Activated naive CD4-positive, alpha-beta T cell treated with anti-CD3 and anti-CD28 coated beads for 36 hours (primary cell): ENCODE results near the gene WDR77. TPM values are rescaled to one million over a fixed set of nuclear protein-coding genes. Genes with fewer than 3 reads are reported as not detected.

Experiments
- CTCF ChIA-PET: fragments of 350-600 bp; sonication (Branson Sonifier 250); formaldehyde crosslinking; loops from one replicate; lab custom pipeline; 2021; ENCODE audit warnings: antibody characterized with exemption; lab: Charles Lee
- DNase-seq: peaks from one replicate; pipeline ENCODE4 v3.0.0-alpha.2; 2020
- H3K27ac Mint-ChIP-seq: one replicate; pipeline ENCODE4 v1.8.0; 2021; ENCODE audit warnings: mild to moderate bottlenecking, mixed read lengths
- H3K27me3 Mint-ChIP-seq: one replicate; pipeline ENCODE4 v1.8.0; 2021; ENCODE audit warnings: low read depth, mixed read lengths
- H3K36me3 Mint-ChIP-seq: one replicate; pipeline ENCODE4 v1.8.0; 2021; ENCODE audit warnings: low read depth, mixed read lengths
- H3K4me1 Mint-ChIP-seq: one replicate; pipeline ENCODE4 v1.8.0; 2021; ENCODE audit warnings: low read depth, mixed read lengths
- H3K4me3 Mint-ChIP-seq: one replicate; pipeline ENCODE4 v1.8.0; 2021; ENCODE audit warnings: mild to moderate bottlenecking, moderate library complexity, mixed read lengths
- H3K9me3 Mint-ChIP-seq: one replicate; pipeline ENCODE4 v1.8.0; 2021; ENCODE audit warnings: mixed read lengths
- intact Hi-C: fragments of 100-400 bp; cut with micrococcal nuclease; formaldehyde crosslinking; loops from one replicate; pipeline ENCODE4 v1.15.1; 2023
- total RNA-seq, 2 experiments: library from RNA; stranded (reverse); gene quantifications; one replicate each; pipeline ENCODE4 v1.2.3, GENCODE V29; 2021

WDR77 gene
- total RNA-seq, 2 experiments from 2014 or later = 43.1 to 48.8 TPM

DNA sequence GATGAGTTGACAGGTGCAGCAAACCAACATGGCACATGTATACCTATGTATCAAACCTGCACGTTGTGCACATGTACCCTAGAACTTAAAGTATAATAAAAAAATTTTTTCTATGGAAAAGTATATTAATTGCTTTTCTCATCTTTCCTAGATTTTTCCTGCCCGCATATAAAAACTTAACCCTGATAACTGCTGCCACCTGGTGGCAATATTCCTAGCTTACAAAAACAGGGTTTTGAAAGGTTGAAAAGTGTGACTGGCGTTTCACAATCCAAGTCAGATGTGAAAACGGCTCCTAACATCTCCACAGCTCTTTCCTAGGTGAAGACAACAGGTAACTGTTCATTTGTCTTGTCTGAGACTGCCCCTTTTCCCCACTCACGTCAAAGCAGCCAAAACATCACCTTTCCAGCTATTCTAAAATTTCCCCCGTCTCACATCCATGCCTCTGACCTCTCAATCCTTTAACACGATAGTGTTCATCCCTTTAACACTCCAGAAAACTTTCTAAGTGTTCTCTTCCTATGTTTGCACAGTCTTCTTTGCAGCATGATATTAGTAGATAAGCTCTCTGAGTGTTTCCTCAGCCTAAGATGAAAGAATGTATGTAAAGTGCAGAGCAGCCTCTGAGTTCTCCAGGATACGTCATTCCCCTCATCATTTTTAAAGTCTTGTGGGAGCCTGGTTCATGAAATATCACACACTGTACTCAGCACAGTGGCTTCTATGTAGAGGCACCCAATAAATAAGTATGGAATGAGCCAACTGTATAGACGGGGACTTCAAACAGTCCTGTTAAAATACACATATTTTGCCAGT, 49.1 kb downstream of the WDR77 start:
- H3K27ac Mint-ChIP-seq = no peak overlapping the region
- no peak overlapping the region for H3K4me3 Mint-ChIP-seq

DNA sequence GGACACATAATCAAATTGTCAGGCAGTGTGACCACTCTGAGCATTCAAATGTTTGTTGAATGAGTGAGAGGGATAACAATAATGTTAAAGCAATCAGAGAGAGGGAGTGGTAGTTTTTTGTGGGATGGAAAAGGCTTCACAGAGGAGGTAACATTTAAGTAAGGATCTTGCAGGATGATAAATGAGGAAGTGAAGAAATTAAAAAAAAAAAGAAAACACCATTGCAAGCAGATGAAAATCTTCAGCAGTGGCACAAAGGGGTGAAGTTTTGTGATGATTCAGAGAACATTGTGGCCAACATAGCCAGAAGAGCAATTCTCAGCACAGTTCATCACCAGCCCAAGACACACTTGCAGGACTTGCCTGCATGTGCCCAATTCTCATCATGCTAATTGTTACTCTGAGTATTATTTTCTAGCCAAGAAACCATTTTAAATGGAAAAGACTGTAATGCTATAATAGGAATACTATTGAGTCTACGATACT, 56.6 kb downstream of the WDR77 start:
- no peak overlapping the region for H3K27ac Mint-ChIP-seq
- H3K4me1 Mint-ChIP-seq = no peaks in the 10 kb centered on the region
- H3K9me3 Mint-ChIP-seq = no peaks in the 10 kb centered on the region
- H3K4me3 Mint-ChIP-seq = no peak overlapping the region
- intact Hi-C loops = no loop called here
- no peaks in the 10 kb centered on the region for H3K36me3 Mint-ChIP-seq
- DNase-seq = no peak
- H3K27me3 Mint-ChIP-seq = no peaks in the 10 kb centered on the region
- CTCF ChIA-PET = no interaction called here

More for the DNA sequence above, 49.1 kb downstream of the WDR77 start:
- CTCF ChIA-PET = interaction anchor here (0.6 to 4.3 kb wide), 36 partner anchors 9 to 408 kb away, joined by 3 to 41 read pairs (median 5); partner anchors contain the start of genes CHI3L2, OVGP1 and WDR77
- intact Hi-C loops = loop anchor here (1.0 kb wide), 2 partner anchors 177 to 368 kb away; no protein-coding TSS in a partner anchor
- H3K27me3 Mint-ChIP-seq = no peaks in the 10 kb centered on the region
- peak; percentile 66 for DNase-seq
- H3K4me1 Mint-ChIP-seq = peaks cover 22% of the 10 kb centered on the region
- peaks cover 2% of the 10 kb centered on the region for H3K36me3 Mint-ChIP-seq
- H3K9me3 Mint-ChIP-seq = peaks cover 7% of the 10 kb centered on the region

DNA sequence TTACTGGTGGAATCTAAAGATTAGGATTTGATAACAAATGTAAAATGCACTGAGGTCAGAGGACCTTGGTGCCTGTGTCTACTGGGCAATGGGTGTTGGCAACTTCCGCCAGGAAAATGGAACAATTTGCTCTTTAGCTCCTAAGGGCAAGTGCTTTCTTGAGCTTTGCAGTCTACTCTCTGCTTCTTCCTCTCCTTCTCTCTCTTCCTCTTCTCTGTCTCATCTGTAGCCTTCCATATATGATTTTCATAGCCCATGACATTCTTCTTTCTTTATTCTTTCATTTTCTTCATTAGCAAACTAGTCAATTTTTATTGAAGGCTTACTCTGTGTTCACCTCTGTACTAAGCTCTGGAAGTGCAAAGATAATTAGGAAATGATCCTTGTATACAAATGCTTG, 57.0 kb downstream of the WDR77 start:
- intact Hi-C loops = no loop called here
- H3K4me1 Mint-ChIP-seq = no peaks in the 10 kb centered on the region
- H3K36me3 Mint-ChIP-seq = no peaks in the 10 kb centered on the region
- CTCF ChIA-PET = interaction anchor here (1.6 kb wide), 1 partner anchor 361 kb away, joined by 3 read pairs; no protein-coding TSS in a partner anchor
- H3K27ac Mint-ChIP-seq = no peak overlapping the region
- H3K4me3 Mint-ChIP-seq = no peak overlapping the region
- no peak for DNase-seq
- H3K9me3 Mint-ChIP-seq = no peaks in the 10 kb centered on the region
- no peaks in the 10 kb centered on the region for H3K27me3 Mint-ChIP-seq

Other genes with a start within 250 kb of the WDR77 start
- 100 to 1,000 TPM; 210 to 213 TPM for gene DENND2D, start 248.6 kb downstream of the WDR77 start, total RNA-seq
- 1 to 10 TPM; 5.3 to 5.5 TPM for gene CHI3L2, start 221.5 kb downstream of the WDR77 start, total RNA-seq
- not detected for gene CHIA, start 158.4 kb downstream of the WDR77 start, total RNA-seq
- gene OVGP1, start 21.5 kb downstream of the WDR77 start, total RNA-seq = 1 to 10 TPM; 1.7 to 2.0 TPM
- gene ATP5PB, start 208 bp upstream of the WDR77 start, total RNA-seq = 100 to 1,000 TPM; 324 to 331 TPM
- 1 to 10 TPM; 6.4 to 8.2 TPM for gene C1orf162, start 24.7 kb upstream of the WDR77 start, total RNA-seq
- gene ADORA3, start 54.4 kb upstream of the WDR77 start, total RNA-seq = not detected
- gene TMIGD3, start 54.4 kb upstream of the WDR77 start, total RNA-seq = not detected
- 100 to 1,000 TPM; 152 to 155 TPM for gene RAP1A, start 170.5 kb upstream of the WDR77 start, total RNA-seq